NCI-H82 treated with DMSO at 0.1 percent for 48 hours (cell line): ENCODE results near the gene TCEAL7.
"Not testable (repeated sequence)": the region's sequence is repeated elsewhere in the genome, so short reads cannot be mapped to it uniquely, and the experiment has no call there.

Experiments used
- DNase-seq: peaks from one replicate; lab custom pipeline; 2025; ENCODE audit not compliant: unreplicated experiment; lab: John Stamatoyannopoulos, UW

TCEAL7 gene, protein sequence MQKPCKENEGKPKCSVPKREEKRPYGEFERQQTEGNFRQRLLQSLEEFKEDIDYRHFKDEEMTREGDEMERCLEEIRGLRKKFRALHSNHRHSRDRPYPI

DNA sequence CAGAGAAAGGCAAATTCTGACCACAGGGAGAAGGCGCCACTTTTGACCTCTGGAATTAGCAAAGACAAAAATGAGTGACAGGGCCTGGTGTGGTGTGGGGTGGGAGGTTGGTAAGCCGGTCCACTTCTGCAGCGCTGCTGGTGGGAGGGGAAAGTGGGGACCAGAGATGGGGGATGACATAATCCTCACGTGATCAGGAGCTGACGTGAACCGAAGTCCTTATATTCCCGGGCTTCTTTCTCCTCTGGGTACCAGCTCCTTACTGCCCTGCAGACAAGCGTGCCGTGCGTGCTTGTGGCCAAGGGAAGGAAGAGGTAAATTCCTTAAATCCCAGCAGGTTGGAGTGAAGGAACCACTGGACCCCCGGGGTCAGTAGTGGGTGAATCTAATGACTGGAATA is at the start of gene TCEAL7:
TSS of gene TCEAL7 (plus strand) at position 249 of the 400 bp plus-strand sequence. CDS start 1,165 bp downstream, outside the sequence.
- no peak for DNase-seq

- no peak for DNase-seq
Measured at GRCh38 chrX:103293118-103293517, 36.9 kb upstream of the TCEAL7 start.

DNA sequence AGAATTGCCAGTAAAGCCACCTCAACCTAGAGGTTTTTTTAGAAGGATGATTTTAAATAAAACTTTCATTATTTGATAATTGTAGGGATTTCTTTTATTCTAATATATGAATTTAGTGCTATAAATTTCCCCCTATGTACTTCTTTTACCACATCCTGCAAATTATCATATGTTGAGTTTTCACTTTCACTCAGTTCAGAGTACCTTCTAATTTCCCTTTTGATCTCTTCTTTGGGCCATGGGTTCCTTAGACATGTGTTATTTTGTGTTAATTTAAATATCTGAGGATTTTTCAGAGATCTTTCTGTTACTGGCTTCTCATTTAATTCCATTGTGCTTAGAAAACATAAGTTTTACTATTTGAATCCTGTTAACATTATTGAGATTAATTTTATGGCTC is 25.3 kb upstream of the TCEAL7 start:
- no peak for DNase-seq

DNA sequence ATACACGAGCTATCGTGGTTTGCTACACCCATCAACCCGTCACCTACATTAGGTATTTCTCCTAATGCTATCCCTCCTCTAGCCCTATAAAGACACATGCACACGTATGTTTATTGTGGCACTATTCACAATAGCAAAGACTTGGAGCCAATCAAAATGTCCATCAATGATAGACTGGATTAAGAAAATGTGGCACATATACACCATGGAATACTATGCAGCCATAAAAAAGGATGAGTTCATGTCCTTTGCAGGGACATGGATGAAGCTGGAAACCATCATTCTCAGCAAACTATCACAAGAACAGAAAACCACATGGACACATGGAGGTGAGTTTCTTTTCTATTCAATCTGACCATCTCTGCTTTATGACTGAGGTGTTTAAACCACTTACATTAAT is 24.4 kb upstream of the TCEAL7 start:
- DNase-seq, result not testable (repeated sequence)

GRCh38 chrX:103309860-103310554 is 20.0 kb upstream of the TCEAL7 start:
- no peak for DNase-seq

- DNase-seq, result peak; percentile 54
Measured at GRCh38 chrX:103310555-103311398, 19.3 kb upstream of the TCEAL7 start, which contains the start of gene BEX2. Gene BEX2, minus strand, starts transcription at chrX:103310990. Its CDS starts 1,014 bp downstream, at chrX:103309976.

- DNase-seq, result no peak
Measured at GRCh38 chrX:103311399-103311780, 18.6 kb upstream of the TCEAL7 start.

- no peak for DNase-seq
Measured at GRCh38 chrX:103330681-103331288, 746 bp downstream of the TCEAL7 start.

DNA sequence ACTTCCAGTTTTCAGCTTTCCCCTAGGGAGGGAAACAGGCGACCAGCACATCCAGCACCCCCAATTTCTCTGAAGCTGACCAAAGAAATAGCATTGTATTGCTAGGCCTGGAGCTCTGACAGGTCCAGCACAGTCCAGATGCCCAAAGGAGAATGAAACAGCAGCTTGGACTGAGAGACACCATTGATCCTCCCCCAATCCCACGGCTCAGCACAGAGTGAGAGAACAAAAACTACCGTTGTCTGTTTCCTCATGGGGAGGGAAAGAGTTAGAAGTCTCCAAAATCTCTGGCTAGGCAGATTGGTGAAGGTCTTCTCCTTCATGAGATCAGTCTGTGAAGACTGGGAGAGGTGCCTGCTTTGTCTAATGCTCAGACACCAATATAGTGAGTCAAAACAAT is 8.6 kb downstream of the TCEAL7 start:
- no peak for DNase-seq

- DNase-seq, result no peak
Measured at GRCh38 chrX:103343105-103343504, 13.1 kb downstream of the TCEAL7 start.

- DNase-seq, result no peak
Measured at GRCh38 chrX:103344606-103345005, 14.6 kb downstream of the TCEAL7 start.

DNA sequence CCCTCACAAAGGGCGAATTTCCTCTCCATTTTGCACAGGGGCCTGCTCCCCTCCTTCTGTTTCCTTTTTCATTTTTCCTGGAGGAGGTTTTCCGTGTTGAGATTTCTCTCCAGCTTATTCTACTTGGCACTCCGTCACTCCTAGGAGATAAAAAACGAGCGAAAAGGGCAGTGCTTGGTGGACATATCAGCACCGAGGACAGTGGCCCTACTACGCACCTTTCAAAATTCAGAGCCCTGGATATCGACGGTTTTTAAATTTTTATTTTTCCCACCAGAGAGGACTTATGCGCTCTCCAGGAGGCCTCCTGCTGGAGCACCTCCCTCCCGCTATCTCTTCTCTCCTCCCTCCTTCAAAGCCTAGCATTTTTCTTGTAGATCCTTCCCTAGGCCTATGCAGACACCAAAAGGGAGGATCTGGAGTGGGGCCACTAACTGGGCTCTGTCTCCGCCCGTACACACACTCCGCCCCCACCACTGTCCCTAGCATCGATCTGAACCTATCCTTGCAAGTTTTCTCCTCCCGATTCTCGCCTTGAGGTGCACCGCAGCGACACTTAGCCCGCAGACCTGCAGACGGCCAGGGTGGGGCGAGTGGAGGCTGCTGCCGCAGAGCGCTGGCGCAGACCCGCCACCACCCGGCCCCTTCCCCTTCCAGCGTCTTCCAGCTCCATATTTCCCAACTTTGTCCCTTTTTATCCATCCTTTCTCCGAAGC is 17.8 kb downstream of the TCEAL7 start:
- DNase-seq, result no peak

GRCh38 chrX:103356130-103356798 is 26.2 kb downstream of the TCEAL7 start, which contains the start of gene TCEAL9:
Gene TCEAL9, plus strand, starts transcription at chrX:103356506. Its CDS starts 1,179 bp downstream, at chrX:103357685.
- DNase-seq, result peak; percentile 60

- no peak for DNase-seq
Measured at GRCh38 chrX:103356858-103357257, 26.8 kb downstream of the TCEAL7 start.

DNA sequence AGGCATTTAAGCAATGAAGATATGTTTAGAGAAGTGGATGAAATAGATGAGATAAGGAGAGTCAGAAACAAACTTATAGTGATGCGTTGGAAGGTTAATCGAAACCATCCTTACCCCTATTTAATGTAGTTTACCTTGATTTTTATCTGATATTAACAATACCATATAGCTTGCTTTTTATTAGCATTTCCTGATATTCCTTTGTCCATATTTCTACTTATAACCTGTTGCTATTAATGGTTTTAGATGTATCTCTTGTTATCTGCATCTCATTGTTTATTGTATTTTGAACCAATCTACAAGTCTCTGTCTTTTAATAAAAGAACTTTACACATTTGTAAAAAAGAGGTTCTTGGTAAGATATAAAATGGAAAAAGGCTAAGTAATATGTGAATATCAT is 27.8 kb downstream of the TCEAL7 start:
- DNase-seq, result no peak

- not testable (repeated sequence) for DNase-seq
Measured at GRCh38 chrX:103359605-103360004, 29.6 kb downstream of the TCEAL7 start.

DNA sequence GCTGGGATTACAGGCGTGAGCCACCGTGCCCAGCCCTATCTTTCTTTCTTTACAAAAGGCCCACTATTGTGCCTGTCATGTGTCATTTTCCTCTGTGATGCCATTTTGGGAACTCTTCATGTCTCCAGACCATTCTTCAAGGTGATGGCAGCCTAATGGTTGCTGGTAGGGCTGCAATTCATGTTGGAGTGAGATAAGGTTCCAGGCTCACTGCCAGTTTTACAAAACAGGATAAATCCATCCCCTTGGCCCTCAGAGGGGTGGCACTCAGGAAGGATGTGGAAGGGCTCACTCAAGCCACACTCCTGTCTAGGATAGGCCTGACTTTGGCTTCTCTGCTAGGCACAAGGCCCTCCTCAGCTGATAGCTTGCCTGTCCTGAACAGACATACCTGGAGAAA is 30.1 kb downstream of the TCEAL7 start:
- no peak for DNase-seq

DNA sequence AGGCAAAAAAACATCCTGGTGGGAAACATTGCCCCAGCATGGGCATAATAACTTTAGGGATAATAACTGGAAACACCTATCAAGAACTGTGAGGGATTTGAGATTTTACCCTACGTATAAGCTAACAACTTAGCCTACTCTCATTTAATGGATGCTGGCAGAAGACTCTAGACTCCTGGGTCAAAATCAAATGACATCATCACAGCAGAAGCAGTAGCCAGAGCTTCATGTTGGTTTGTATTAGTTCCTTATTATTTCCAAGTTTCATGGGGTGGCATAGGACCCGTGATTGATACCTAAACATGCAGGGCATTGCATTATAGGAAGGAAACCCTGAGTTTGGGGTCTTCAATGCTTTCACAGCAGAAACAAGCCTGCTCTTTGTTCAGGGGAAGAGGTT is 30.9 kb downstream of the TCEAL7 start:
- no peak for DNase-seq

GRCh38 chrX:103361798-103362197 is 31.8 kb downstream of the TCEAL7 start:
- DNase-seq, result no peak

DNA sequence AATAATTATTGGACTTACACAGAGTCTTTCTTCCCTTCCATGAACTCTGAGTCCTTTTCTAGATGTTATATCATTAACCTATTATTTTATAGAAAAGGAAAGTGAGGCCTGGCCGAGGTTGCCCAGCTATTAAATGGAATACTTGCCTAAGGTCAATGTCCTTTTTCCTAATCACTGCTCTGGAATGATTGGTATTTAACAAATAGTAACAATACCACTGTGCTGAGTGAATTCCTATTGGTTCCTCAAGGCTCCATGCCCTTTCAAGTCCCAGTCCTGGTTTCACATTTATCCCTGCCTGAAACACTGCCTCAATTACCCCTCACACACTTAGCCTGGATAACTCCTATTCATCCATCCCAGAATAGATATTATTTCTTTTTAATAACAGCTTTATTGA is 32.4 kb downstream of the TCEAL7 start:
- DNase-seq, result no peak
